ENCODE measurements around the gene SLC11A1.

GRCh38 chr2:218371983-218372350, 10.1 kb upstream of the SLC11A1 start:
- TF ChIP-seq, protein P1, sequence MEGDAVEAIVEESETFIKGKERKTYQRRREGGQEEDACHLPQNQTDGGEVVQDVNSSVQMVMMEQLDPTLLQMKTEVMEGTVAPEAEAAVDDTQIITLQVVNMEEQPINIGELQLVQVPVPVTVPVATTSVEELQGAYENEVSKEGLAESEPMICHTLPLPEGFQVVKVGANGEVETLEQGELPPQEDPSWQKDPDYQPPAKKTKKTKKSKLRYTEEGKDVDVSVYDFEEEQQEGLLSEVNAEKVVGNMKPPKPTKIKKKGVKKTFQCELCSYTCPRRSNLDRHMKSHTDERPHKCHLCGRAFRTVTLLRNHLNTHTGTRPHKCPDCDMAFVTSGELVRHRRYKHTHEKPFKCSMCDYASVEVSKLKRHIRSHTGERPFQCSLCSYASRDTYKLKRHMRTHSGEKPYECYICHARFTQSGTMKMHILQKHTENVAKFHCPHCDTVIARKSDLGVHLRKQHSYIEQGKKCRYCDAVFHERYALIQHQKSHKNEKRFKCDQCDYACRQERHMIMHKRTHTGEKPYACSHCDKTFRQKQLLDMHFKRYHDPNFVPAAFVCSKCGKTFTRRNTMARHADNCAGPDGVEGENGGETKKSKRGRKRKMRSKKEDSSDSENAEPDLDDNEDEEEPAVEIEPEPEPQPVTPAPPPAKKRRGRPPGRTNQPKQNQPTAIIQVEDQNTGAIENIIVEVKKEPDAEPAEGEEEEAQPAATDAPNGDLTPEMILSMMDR (conservative IDR thresholded peaks at IDR 0.05 in 1 of 2, IDR thresholded peaks at IDR 0.05 in 1 of 2; ENCODE audit: low read depth in 1 of 2, low read length in 2 of 2) = no peak
- TF ChIP-seq EZH2 (IDR thresholded peaks at IDR 0.05; ENCODE audit: low read length, missing control alignments) = no peak
